Fibroblast of lung (primary cell): ENCODE measurements around the gene SPNS3.

Experiments used
- CTCF ChIP-seq, 2 donors: IDR thresholded peaks in 1 of 2; conservative IDR thresholded peaks in 1 of 2; 1 replicate in 1 of 2; 2 replicates in 1 of 2; pipeline ENCODE4 v1.5.1; 2011 to 2012; ENCODE audit warnings: low read length in 2 of 2, control low read depth in 1 of 2, inconsistent platforms in 1 of 2, low read depth in 1 of 2, mild to moderate bottlenecking in 1 of 2
- EZH2 ChIP-seq: IDR thresholded peaks from 2 replicates; pipeline ENCODE4 v1.5.1; 2012; ENCODE audit warnings: low read length, control low read depth, mild to moderate bottlenecking; ENCODE audit errors: missing control alignments

GRCh38 chr17:4506892-4507291, 73.2 kb downstream of the SPNS3 start:
- TF ChIP-seq EZH2 (no peak), CTCF (conservative IDR thresholded peaks at IDR 0.05 in 1 of 2, IDR thresholded peaks at IDR 0.05 in 1 of 2; ENCODE audit: low read depth in 1 of 2, low read length in 2 of 2) (no peak)
